GM18508 (cell line): Measurements from ENCODE around the gene CPT1C.
"Not testable (repeated sequence)": the region's sequence is repeated elsewhere in the genome, so short reads cannot be mapped to it uniquely, and the experiment has no call there.

ENCODE experiments used
- ATAC-seq: cut with Tn5 transposase; IDR thresholded peaks from one replicate; pipeline ENCODE4 v1.9.1; 2021; ENCODE audit warnings: moderate number of reproducible peaks; ENCODE audit not compliant: insufficient read depth, unreplicated experiment

CPT1C gene

DNA sequence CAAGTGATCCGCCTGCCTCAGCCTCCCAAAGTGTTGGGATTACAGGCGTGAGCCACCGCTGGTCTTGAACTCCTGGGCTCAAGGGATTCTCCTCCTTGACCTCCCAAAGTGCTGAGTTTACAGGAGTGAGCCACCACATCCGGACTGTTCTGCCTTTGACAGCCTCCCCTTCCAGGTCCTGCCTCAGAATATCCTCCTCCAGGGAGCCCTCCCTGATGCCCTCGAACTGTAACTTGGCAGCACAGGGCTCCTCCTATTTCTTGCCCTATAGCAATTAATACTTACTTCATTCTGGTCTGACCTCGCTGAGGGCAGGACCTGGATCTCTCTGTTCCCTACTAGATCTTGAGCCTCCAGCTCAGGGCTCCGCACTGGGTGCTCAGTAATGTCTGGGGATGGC lies 5.9 kb downstream of the CPT1C start:
- ATAC-seq, result no peak

DNA sequence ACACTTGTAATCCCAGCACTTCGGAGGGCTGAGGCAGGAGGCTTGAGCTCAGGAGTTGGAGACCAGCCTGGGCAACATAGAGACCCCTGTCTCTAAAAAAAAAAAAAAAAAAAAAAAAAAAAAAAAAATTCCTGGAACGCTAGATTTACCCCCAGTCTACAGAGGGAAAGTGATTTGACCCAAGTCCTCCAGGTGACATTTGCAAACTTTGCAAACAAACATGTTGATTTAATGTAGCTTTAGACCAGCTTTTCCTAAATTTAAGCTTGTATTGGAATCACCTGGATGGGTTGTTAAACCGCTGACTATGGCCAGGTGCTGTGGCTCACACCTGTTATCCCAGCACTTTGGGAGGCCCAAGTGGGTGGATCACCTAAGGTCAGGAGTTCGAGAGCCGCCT lies 8.4 kb downstream of the CPT1C start:
- no peak for ATAC-seq

DNA sequence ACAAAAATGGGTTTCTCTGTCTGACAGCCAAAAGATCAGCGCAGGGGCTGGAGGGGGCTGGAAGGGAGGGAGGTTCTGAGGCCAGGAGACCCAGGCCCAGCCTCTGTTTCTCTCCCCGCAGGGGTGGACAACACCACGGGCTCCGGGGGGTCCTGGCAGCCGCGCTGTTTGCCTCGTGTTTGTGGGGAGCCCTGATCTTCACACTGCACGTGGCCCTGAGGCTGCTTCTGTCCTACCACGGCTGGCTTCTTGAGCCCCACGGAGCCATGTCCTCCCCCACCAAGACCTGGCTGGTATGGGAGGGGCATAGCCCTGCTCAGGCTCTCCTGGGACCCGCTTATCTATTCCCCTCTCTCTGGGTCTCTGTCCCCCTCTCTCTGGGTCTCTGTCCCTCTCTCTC lies 9.6 kb downstream of the CPT1C start:
- ATAC-seq, result no peak

DNA sequence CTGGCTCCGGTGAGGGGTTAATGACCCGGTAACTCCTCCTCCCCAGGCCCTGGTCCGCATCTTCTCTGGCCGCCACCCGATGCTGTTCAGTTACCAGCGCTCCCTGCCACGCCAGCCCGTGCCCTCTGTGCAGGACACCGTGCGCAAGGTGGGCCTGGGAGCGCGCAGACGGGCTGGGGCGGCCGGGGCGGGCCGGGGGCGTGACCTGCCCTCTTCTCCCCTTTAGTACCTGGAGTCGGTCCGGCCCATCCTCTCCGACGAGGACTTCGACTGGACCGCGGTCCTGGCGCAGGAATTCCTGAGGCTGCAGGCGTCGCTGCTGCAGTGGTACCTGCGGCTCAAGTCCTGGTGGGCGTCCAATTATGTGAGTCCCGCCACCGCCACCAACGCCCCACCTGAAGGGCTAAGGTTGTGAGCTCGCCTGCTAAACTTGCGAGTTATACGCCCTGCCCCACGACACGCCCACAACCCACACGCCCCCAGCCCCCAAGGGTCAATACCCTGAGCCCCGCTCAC lies 10.4 kb downstream of the CPT1C start:
- ATAC-seq, result no peak

DNA sequence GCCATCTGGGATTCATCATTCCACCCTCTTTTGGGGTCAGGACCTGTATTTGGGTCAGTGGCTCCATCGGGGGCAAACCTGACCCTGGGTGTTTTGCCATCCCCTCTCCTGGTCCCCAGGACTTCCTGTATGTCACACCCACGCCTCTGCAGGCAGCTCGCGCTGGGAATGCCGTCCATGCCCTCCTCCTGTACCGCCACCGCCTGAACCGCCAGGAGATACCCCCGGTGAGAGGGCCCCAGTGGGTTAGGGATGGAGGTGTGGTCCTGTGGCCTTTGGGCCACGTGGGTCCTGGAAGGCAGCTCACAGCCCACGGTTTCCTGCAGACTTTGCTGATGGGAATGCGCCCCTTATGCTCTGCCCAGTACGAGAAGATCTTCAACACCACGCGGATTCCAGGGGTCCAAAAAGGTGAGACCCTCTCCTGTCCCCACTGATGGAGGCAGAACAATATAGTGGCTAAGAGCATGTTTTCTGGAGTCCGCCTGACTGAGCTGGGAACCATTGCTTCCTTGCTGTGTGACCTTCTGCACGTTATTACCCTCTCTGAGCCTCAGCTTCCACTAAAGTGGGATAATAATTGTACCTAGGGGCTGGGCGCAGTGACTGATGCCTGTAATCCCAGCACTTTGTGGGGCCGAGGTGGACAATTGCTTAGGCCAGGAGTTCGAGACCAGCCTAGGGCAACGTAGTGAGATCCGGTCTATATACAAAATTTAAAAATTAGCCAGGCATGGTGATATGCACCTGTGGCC lies 14.1 kb downstream of the CPT1C start:
- ATAC-seq, result no peak

DNA sequence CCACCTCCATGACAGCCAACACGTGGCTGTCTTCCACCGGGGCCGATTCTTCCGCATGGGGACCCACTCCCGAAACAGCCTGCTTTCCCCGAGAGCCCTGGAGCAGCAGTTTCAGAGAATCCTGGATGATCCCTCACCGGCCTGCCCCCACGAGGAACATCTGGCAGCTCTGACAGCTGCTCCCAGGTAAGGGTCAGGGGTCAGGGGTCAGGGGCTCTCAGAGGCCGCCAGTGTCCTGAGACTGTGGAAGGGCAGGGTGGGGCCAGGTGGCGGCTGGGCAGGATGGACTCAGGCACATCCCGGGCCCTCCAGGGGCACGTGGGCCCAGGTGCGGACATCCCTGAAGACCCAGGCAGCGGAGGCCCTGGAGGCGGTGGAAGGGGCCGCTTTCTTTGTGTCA lies 15.0 kb downstream of the CPT1C start:
- ATAC-seq, result no peak

DNA sequence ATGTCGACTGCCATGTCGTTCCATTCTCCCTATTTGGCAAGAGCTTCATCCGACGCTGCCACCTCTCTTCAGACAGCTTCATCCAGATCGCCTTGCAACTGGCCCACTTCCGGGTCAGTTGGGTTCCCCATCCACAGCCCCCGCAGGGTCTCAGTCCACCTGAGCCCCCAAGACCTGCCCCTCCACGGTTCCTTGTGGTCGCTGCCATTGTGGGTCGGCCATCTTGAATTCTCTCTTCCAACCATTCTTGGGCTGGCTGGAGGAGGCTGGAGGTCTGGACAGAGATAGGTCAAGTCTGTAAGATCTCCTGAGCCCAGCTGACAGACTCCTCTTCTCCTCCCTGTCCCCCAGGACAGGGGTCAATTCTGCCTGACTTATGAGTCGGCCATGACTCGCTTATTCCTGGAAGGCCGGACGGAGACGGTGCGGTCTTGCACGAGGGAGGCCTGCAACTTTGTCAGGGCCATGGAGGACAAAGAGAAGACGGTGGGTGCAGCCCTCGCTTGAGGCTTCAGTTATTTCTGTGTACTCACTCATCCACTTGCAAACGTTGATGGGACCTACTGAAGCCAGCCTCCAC lies 19.5 kb downstream of the CPT1C start:
- no peak for ATAC-seq

DNA sequence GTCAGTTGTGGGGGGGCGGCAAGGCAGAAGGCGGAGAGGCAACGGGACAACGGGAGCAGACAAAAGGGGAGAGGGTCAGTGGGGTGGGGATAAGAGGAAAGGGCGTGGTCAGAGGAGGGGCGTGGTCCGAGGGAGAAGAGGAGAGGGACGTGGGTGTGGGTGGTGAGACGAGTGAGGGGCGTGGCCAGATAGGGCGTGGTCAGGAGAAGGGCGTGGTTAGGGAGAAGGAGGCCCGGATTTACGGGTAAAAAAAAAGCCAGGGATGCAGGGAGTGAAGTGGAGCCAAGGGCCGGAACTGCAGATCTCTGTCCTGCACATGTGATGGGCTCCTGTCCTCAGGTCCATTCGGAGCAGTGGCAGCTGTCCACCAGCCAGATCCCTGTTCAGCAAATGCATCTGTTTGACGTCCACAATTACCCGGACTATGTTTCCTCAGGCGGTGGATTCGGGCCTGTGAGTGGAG lies 21.5 kb downstream of the CPT1C start:
- ATAC-seq, result no peak

DNA sequence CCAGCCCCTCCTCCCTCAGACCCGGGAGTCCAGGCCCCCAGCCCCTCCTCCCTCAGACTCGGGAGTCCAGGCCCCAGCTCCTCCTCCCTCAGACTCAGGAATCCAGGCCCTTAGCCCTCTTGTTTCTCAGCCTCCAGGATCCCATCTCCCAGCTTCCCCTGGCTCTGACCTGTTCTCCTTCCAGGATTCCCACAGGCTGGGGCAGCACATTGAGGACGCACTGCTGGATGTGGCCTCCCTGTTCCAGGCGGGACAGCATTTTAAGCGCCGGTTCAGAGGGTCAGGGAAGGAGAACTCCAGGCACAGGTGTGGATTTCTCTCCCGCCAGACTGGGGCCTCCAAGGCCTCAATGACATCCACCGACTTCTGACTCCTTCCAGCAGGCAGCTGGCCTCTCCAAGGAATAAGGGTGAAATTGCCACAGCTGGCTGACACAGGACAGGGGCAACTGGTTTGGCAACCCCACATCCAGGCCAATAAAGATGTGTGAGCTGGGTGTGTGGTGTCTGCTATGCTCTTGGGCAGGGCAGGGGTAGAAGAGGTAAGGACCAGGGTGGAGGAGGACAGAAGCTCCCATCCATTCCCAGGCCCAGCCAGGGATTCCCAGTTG lies 22.4 kb downstream of the CPT1C start:
- ATAC-seq, result no peak

DNA sequence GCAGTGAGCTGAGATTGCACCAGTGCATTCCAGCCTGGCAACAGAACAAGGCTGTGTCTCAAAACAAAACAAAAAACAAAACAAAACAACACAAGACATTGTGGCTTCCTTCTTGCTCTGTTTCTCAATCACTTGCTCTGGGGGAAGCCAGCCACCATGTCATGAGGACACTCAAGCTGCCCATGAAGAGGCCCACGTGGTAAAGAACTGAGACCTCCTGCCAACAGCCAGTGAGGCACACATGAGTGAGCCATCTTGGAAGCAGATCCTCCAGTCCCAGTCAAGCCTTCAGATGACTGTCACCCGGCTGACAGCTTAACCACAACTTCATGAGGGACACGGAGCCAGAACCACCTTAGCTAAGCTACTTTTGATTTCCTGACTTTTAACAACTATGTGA lies 25.2 kb downstream of the CPT1C start:
- no peak for ATAC-seq

DNA sequence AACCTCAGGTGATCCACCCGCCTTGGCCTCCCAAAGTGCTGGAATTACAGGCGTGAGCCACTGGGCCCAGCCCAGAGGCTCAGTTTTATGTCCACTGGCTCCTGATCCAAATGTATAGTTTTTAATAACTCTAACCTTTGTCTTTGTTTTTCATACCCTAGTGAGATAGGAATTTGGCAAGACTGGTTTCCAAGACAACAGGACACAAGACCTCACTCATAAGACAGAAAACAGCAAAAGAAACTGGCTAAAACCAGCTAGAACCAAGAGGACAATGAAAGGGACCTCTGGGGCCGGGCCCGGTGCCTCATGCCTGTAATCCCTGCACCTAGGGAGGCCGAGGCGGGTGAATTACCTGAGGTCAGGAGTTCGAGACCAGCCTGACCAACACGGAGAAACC lies 27.6 kb downstream of the CPT1C start:
- ATAC-seq, result no peak

DNA sequence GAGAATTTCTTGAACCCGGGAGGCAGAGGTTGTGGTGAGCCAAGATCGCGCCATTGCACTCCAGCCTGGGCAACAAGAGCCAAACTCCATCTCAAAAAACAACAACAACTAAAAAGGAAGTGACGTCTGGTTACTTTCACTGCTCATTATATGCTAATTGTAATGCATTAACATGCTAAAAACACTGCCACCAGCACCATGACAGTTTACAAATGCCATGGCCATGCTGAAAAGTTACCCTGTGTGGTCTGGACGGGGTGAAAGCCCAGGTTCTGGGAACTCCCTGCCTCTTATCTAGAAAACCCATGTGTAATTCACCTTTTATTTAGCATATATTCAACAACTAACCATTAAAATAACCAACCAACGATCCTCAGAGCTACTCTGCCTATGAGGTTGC lies 28.1 kb downstream of the CPT1C start:
- ATAC-seq, result no peak

DNA sequence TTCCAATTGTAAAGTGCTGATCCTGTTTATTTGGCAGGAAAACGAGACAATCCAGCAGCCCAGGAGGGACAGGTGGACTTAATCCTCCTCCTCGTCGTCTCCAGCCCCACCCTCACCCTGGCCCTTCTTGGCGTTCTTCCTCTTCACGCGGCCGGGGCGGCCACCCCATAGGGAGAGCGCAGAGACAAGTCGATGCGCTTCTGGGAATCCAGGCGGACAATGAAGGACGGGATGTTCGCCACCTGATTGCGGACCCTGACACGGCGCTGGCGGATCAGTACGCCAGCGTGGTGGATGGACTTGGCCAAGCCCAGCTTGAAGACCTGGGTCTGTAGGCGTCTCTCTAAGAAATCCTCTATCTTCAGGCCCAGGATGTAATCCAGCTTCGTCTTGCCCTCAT lies 28.5 kb downstream of the CPT1C start:
- ATAC-seq, result not testable (repeated sequence)

DNA sequence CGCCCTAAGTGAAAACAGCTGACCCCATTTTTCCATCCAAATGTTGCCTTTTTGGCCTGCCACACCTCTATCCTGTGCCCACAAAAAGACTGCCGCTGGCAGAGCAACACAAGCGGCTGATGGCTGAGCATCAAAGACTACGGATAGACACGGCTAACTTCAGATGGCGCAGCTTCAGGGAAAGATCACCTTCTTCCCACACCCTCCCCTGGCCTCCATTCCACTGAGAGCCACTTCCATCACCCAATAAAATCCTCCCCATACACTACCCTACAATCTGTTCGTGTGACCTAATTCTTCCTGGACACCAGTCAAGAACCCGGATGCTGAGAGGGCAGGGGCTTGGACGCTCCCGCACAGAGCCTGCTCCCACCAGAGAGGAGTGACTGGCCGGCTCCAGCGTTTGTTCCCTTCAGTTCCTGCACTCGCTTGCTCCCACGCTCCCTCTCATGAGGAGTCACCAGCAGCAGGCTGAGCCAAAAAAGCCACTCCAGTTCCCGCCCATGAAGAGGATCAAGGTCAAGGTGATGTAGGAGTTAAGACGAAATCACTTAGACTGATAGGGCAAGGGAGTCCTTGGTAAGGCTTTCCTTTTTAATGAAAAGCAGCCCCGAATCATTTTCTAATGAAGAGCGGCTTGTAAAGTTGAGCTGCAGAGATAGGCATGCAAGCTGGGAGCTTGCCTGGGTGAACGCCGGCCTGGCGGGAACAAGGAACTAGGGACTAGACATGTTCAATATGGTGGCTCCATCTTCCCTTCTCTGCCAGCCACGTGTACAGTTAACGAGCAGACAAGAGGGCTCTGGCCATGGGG lies 36.5 kb downstream of the CPT1C start:
- no peak for ATAC-seq

DNA sequence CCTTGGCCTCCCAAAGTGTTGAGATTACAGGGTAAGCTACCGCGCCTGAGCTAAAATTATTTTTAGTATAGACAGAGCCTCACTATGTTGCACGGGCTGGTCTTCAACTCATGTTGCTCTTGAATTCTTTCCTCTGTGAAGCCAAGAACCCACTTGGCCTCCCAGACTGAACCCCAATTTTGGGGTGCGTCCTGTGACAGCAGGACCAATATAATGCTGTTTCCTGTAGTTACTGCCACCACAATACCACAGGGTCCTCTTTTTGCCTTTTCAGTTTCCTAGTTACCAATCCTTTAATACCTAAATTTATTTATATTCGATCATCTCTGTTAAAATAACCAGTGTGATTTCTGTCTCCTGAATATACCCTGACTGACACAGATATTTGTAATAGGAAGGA lies 39.2 kb downstream of the CPT1C start:
- ATAC-seq, result no peak

DNA sequence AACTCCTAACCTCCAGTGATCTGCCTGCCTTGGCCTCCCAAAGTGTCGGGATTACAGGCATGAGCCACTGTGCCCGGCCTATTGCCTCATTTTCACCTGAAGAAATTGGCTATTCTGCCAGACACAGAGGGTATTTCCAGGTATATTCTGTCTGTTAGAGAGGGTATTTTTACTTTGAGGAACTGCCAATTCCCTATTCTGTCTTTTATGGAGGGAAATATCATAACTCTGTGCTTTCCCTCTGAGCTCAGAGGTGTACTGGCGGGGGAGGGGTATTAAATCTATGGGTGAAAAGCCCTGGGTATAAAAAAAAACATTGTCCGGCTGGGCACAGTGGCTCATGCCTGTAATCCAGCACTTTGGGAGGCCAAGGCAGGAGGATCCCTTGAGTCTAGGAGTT lies 47.4 kb downstream of the CPT1C start:
- no peak for ATAC-seq

DNA sequence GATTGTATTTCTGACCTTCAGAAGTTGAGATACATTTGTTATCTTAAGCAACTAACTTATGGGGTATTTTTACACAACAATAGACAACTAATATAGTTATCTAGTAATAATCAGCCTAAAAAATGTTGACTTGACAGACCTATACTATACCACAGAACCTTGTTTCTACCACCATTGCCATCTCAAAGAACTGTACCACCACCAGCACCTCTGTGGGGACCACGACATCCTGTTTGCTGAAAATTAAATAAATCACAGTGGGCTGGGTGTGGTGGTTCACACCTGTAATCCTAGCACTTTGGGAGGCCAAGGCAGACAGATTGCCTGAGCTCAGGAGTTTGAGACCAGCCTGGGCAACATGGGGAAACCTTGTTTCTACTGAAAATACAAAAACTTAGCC lies 48.2 kb downstream of the CPT1C start:
- no peak for ATAC-seq

DNA sequence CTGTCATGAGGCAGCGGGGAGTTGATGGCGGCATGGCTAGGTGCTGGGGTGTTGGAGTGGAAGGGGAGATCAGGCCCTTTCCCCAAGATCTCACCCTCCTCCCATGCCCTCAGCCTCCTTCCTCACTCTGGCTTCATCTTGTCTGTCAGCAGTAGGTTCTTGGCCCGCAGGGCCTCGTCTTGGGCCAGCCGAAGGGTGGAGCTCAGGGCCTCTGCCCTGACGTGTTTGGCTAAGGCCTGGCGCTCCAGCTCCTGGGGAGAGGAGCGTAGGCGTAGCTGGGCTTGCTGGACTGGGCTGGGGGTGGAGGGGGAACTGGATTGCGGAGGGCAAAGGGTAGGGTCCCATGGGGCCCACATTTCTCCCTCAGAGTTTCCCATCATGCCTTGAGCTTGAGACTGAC lies 49.0 kb downstream of the CPT1C start:
- no peak for ATAC-seq

DNA sequence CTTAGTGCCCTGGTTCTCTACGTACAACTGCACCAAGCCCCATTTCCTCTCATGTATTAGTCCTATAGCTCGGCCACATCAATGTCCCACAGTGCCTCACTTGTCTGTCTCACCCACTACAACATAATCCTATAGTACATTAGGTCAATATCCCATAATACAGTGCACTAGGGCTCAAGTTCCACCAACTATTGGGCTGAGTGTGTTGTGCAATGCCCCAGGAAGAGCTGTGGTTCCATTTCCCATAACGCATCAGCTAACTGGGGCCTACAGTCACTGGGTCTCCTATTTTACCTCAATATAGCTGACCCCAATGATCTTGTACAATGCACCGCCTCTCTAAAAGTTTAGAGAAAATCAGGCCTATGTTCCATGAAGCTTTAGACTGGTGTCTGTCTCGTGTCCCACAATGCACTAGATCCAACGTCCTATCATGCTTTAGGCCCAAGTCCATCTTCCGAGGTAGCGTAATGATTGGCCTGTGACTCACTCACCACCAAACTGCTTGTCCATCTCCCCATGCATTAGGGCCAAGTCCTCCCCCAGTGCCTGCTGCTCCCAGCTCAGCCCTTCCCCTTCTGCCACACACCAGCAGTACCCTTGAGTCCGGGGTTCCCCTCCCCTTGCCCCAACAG lies 50.4 kb downstream of the CPT1C start:
- ATAC-seq, result no peak

DNA sequence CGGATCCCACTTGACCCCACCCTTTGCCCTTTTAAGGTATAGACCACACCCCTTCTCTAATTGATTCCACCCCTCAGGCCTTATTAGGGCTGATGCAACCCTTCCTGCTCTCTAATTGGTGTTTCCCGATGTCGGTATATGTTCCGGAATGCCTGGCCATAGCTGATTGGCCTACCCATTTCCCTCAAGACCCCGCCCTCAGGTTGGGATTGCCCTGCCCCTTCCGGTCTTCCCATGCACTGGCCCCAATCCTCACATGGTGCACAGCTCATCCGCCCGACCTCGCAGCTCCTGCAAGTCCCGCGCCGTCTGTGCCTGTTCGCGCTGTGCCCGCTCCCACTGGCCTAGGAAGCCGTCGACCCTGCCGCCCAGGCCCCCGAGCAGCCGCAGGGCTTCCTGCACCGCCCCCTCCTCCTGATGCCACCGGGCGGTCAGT lies 54.0 kb downstream of the CPT1C start:
- ATAC-seq, result no peak
